SJSA1 (cell line): ENCODE results near the gene STAT3. TPM values are rescaled to one million over a fixed set of nuclear protein-coding genes. Genes with fewer than 3 reads are reported as not detected.
"Not testable (repeated sequence)": the region's sequence is repeated elsewhere in the genome, so short reads cannot be mapped to it uniquely, and the experiment has no call there.

ENCODE experiments used
- DNase-seq, 2 experiments: peaks; one replicate each; pipeline ENCODE4 v3.0.0-alpha.2; 2015 to 2020; ENCODE audit warnings: low spot score in 2 of 2, low read depth in 1 of 2
- H3K27ac ChIP-seq: fragments of 250-450 bp; sonication (Bioruptor Pico); 2 replicates; pipeline ENCODE4 v1.5.1; 2020; ENCODE audit warnings: mild to moderate bottlenecking, moderate library complexity
- H3K27me3 ChIP-seq: fragments of 250-450 bp; sonication (Bioruptor Pico); replicated peaks from 2 replicates; pipeline ENCODE4 v1.5.1; 2020; ENCODE audit warnings: mild to moderate bottlenecking, moderate library complexity
- H3K36me3 ChIP-seq: fragments of 250-450 bp; sonication (Bioruptor Pico); 2 replicates; pipeline ENCODE4 v1.5.1; 2020; ENCODE audit warnings: mild to moderate bottlenecking
- H3K4me1 ChIP-seq: fragments of 250-450 bp; sonication (Bioruptor Pico); replicated peaks from 2 replicates; pipeline ENCODE4 v1.6.1; 2021; ENCODE audit warnings: mild to moderate bottlenecking
- H3K4me3 ChIP-seq: fragments of 250-450 bp; sonication (Bioruptor Pico); 2 replicates; pipeline ENCODE4 v1.5.1; 2020; ENCODE audit warnings: mild to moderate bottlenecking
- H3K9me3 ChIP-seq: fragments of 250-450 bp; sonication (Bioruptor Pico); replicated peaks from 2 replicates; pipeline ENCODE4 v1.5.1; 2020; ENCODE audit warnings: mild to moderate bottlenecking
- total RNA-seq: library from RNA; depleted of rRNA; stranded (reverse); fragments of >200 nt; shearing (Covaris generic); gene quantifications from 2 replicates; pipeline ENCODE4 v1.2.3, GENCODE V29; 2014

The STAT3 gene
- total RNA-seq, 1 experiment from 2014 or later, result 65.8 TPM

GRCh38 chr17:42403150-42403549 lies 14.9 kb upstream of the STAT3 start:
- H3K27ac ChIP-seq, result no peak overlapping the region

DNA sequence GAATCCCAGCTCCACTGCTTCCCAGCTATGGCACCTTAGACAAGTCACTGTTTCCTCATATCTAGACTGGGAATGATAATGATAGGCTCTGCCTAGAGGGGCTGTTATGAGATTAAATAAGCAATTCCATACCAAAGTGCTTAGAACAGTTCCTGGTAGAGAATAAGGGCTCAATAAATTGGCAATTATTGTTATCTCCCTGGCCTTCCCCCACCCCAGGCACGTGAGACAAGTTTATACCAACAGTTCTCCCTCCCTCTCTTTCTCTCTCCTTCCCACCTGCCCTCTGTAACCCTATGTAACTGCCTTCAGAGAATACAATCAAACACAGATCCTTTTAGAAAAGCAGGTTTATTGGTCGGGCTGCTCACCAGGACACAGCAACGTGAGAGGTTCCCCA lies 13.9 kb upstream of the STAT3 start:
- Histone ChIP-seq H3K27ac (no peak overlapping the region), H3K4me1 (peaks cover 22% of the 10 kb centered on the region), H3K9me3 (no peaks in the 10 kb centered on the region), H3K4me3 (no peak overlapping the region), H3K27me3 (no peaks in the 10 kb centered on the region), H3K36me3 (peaks cover 47% of the 10 kb centered on the region)
- no peak for DNase-seq

More at GRCh38 chr17:42403150-42403549, 14.9 kb upstream of the STAT3 start:
- DNase-seq, result no peak
- H3K4me3 ChIP-seq, result no peak overlapping the region
- peaks cover 17% of the 10 kb centered on the region for H3K4me1 ChIP-seq
- H3K9me3 ChIP-seq, result no peaks in the 10 kb centered on the region
- no peaks in the 10 kb centered on the region for H3K27me3 ChIP-seq
- H3K36me3 ChIP-seq, result peaks cover 50% of the 10 kb centered on the region

GRCh38 chr17:42400844-42401375 lies 12.7 kb upstream of the STAT3 start:
- DNase-seq, H3K9me3 ChIP-seq, H3K27me3 ChIP-seq, H3K27ac ChIP-seq, H3K4me3 ChIP-seq: not testable (repeated sequence)
- peaks cover 18% of the 10 kb centered on the region for H3K4me1 ChIP-seq
- peaks cover 46% of the 10 kb centered on the region for H3K36me3 ChIP-seq

GRCh38 chr17:42399948-42400843 lies 12.0 kb upstream of the STAT3 start:
- Histone ChIP-seq H3K4me1 (peaks cover 18% of the 10 kb centered on the region), H3K9me3 (no peaks in the 10 kb centered on the region), H3K27ac (no peak overlapping the region), H3K4me3 (no peak overlapping the region), H3K27me3 (no peaks in the 10 kb centered on the region), H3K36me3 (peaks cover 39% of the 10 kb centered on the region)
- DNase-seq, result no peak

DNA sequence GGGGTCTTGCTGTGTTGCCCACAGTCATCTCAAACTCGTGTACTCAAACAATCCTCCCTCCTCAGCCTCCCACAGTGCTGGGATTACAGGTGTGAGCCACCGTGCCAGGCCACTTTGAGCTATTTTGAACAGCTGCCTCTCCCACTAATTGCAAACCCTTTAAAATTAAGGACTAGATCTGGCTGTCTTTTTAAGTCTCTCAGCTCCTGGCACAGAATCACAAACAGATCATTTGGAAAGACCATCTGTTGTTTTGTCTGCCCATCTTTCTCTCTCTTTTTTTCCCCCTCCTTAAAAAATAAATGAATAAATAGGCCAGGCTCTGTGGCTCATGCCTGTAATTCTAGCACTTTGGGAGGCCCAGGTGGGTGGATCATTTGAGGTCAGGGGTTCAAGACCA lies 10.9 kb upstream of the STAT3 start:
- Histone ChIP-seq H3K9me3 (no peaks in the 10 kb centered on the region), H3K36me3 (peaks cover 28% of the 10 kb centered on the region), H3K4me3 (no peak overlapping the region), H3K4me1 (peaks cover 18% of the 10 kb centered on the region), H3K27me3 (no peaks in the 10 kb centered on the region), H3K27ac (no peak overlapping the region)
- DNase-seq, result no peak

GRCh38 chr17:42395601-42396000 lies 7.4 kb upstream of the STAT3 start:
- not testable (repeated sequence) for H3K27ac ChIP-seq, H3K9me3 ChIP-seq, DNase-seq, H3K4me3 ChIP-seq, H3K27me3 ChIP-seq, H3K36me3 ChIP-seq
- H3K4me1 ChIP-seq, result peaks cover 18% of the 10 kb centered on the region

DNA sequence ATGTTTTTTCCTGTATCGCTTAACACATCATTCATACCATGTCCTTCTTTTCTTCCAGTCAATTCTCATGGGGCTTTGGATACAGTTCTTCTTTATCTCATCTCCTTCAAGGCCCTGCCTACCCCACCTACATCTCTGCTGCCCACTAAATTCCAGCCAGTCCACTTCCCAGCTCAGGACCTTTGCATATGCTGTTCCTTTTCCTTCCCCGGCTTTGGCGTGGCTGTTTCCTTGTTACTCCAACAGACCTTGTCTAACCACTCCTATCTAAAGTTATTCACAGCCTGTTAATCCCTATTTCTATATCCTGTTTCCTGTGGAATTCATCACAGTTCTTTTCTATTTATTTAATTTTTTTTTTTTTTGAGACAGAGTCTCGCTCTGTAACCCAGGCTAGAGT lies 6.6 kb upstream of the STAT3 start:
- Histone ChIP-seq H3K9me3 (no peaks in the 10 kb centered on the region), H3K36me3 (no peaks in the 10 kb centered on the region), H3K27ac (no peak overlapping the region), H3K4me3 (no peak overlapping the region), H3K4me1 (peaks cover 18% of the 10 kb centered on the region), H3K27me3 (no peaks in the 10 kb centered on the region)
- DNase-seq, result no peak

DNA sequence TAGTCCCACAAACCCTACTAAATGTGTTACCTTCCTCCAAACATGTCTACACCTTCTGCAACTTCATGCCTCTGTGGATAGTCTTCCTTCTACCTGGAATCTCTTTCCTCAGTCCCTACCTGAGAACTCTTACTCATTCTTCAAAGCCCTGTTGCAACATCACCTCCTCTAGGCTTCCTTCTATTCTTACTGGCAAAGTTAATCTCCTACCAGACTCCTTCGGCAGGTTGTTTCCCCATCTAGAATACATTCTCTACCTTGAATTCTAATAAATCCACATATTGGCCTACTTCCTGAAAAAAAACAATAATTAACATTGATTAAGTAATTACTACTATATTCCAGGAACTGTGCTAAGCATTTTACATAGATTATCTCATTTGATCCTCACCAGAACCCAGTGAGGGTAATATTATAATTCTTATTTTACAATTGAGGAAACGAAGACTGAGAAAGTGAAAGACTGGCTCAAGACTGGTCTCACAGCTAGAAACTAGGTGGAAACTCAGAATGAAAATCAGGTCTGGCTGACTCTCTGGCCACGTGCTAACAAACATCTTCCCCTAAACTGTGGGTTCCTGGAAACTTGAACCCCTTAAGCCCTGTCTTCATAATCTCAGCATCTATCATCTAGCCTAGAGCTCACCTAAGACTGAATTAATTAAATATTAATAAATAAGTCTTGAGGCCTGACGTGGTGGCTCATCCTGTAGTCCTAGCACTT lies 4.6 kb upstream of the STAT3 start:
- peaks cover 4% of the 10 kb centered on the region for H3K36me3 ChIP-seq
- H3K4me1 ChIP-seq, result peaks cover 7% of the 10 kb centered on the region
- H3K4me3 ChIP-seq, result no peak overlapping the region
- H3K9me3 ChIP-seq, result no peaks in the 10 kb centered on the region
- H3K27ac ChIP-seq, result no peak overlapping the region
- no peaks in the 10 kb centered on the region for H3K27me3 ChIP-seq
- DNase-seq, result no peak

DNA sequence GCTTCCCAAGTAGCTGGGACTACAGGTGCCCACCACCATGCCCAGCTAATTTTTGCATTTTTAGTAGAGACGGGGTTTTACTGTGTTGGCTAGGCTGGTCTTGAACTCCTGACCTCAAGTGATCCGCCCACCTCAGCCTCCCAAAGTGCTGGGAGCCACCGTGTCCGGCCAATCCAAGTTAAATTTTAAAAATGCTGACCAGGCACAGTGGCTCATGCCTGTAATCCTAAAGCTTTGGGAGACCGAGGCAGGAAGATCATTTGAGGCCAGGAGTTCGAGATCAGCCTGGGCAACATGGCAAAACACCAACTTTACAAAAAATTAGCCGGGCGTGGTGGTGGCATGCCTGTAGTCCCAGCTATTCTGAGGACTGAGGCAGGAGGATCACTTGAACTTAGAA lies 3.2 kb upstream of the STAT3 start:
- not testable (repeated sequence) for H3K27me3 ChIP-seq, H3K4me3 ChIP-seq, DNase-seq, H3K9me3 ChIP-seq, H3K27ac ChIP-seq, H3K36me3 ChIP-seq
- H3K4me1 ChIP-seq, result peaks cover 13% of the 10 kb centered on the region

GRCh38 chr17:42389899-42390298 lies 1.7 kb upstream of the STAT3 start:
- no peak overlapping the region for H3K4me3 ChIP-seq
- H3K36me3 ChIP-seq, result peaks cover 6% of the 10 kb centered on the region
- H3K4me1 ChIP-seq, result peaks cover 15% of the 10 kb centered on the region
- H3K27me3 ChIP-seq, result no peaks in the 10 kb centered on the region
- DNase-seq, result no peak
- H3K9me3 ChIP-seq, result no peaks in the 10 kb centered on the region
- no peak overlapping the region for H3K27ac ChIP-seq

DNA sequence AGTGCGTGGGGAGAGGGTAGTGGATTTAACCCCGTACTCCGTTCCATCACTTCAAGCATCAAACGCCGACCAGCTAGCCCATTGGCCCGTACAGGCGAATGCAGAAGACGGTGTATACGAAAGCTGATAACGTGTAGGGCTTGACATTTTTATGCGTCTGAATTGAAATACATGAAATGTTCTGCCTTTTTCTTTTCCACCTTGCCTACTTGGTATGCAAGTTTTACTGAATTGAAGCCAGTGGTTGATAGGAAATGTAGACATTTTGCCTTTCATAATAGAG lies 834 bp upstream of the STAT3 start:
- DNase-seq, result no peak
- Histone ChIP-seq H3K36me3 (peaks cover 6% of the 10 kb centered on the region), H3K27me3 (no peaks in the 10 kb centered on the region), H3K9me3 (no peaks in the 10 kb centered on the region), H3K27ac (peak overlapping the region; percentile 24; the same call in 1 of the 2 replicates), H3K4me1 (peaks cover 15% of the 10 kb centered on the region), H3K4me3 (peak overlapping the region; percentile 10)

GRCh38 chr17:42387661-42388380 lies 421 bp downstream of the STAT3 start:
- H3K4me1 ChIP-seq, result peaks cover 15% of the 10 kb centered on the region
- H3K27me3 ChIP-seq, result no peaks in the 10 kb centered on the region
- peaks cover 6% of the 10 kb centered on the region for H3K36me3 ChIP-seq
- H3K9me3 ChIP-seq, result no peaks in the 10 kb centered on the region
- DNase-seq, result peak in 1 of 2 experiments; percentile 50
- H3K27ac ChIP-seq, result peak overlapping the region; percentile 85
- peak overlapping the region; percentile 70 for H3K4me3 ChIP-seq

DNA sequence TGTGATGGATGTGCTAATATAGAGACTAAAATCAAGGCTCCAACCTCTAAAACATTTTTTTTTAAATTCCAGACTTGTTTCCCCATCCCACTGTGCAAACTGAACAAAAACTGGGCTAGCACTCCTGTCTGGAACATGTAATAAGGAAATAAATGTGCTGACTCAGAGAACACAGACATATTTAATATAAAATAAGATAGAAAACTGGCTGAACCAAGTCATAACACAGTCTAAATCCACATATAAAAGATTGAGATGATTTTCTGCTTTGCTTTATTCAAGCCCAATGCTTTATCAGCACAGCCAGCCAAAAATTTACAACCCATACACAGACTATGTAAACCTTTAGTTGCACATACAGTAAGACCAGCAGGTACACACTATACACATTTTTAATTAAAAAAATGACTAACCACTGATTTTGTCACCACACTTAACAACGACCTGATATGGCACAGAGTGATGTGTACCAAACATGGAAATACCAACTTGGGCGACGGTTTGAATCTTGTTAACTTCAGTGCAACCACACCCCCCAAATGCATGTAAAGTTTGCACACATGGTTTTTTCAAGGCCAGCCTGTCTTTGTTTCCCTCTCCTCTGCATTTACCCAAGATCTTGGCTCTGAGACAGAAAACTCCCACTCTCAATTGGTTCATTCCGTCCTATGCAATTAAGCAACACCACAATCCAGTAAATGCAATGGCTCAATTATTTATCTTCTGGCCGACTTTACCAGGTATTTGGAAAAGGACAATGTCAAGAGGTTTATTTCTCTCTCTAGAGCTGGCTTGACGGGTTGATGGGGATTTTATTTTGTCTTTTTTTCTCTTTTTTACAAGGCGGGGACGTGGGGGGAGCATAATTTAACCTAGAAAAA lies 1.2 kb downstream of the STAT3 start:
- H3K4me1 ChIP-seq, result peaks cover 15% of the 10 kb centered on the region
- no peaks in the 10 kb centered on the region for H3K9me3 ChIP-seq
- DNase-seq, result no peak
- H3K4me3 ChIP-seq, result peak overlapping the region; percentile 70
- H3K27me3 ChIP-seq, result no peaks in the 10 kb centered on the region
- peaks cover 6% of the 10 kb centered on the region for H3K36me3 ChIP-seq
- peak overlapping the region; percentile 85 for H3K27ac ChIP-seq
